ENCODE results near the gene SLC6A12. TPM values are rescaled to one million over a fixed set of nuclear protein-coding genes. Genes with fewer than 3 reads are reported as not detected.

The SLC6A12 gene
- total RNA-seq, 1 experiment from 2014 or later: 0.79 TPM

- TF ChIP-seq ZSCAN18 (CRISPR knock-in tag; IDR thresholded peaks at IDR 0.05) (no peak), NR3C1 (CRISPR knock-in tag; conservative IDR thresholded peaks at IDR 0.05; ENCODE audit: low read depth) (no peak), ATF2 (CRISPR knock-in tag; IDR thresholded peaks at IDR 0.05; ENCODE audit: borderline replicate concordance, low read depth) (no peak), ZNF232 (CRISPR knock-in tag; IDR thresholded peaks at IDR 0.05) (no peak), USF2 (CRISPR knock-in tag; IDR thresholded peaks at IDR 0.05) (no peak), MAX (CRISPR knock-in tag; IDR thresholded peaks at IDR 0.05) (no peak), ZNF396 (CRISPR knock-in tag; IDR thresholded peaks at IDR 0.05; ENCODE audit: borderline replicate concordance) (no peak)
These were observed 33.3 kb upstream of the SLC6A12 start (continued) for GRCh38 chr12:247271-247670.

GRCh38 chr12:243381-243780, 29.4 kb upstream of the SLC6A12 start:
- CTCF ChIA-PET: interaction anchor here (1.1 kb wide), 1 partner anchor 24 kb away, joined by 5 read pairs; no protein-coding TSS in a partner anchor
- no peaks in the 10 kb centered on the region for H3K27me3 Mint-ChIP-seq (ENCODE audit: low read depth)

More at GRCh38 chr12:243381-243780, 29.4 kb upstream of the SLC6A12 start:
- H3K9me3 Mint-ChIP-seq: peaks cover 32% of the 10 kb centered on the region
- no peak for ATAC-seq
- no peak overlapping the region for H3K27ac Mint-ChIP-seq
- no peak for DNase-seq (ENCODE audit: low spot score)
- H3K4me3 Mint-ChIP-seq: no peak overlapping the region
- H3K36me3 Mint-ChIP-seq: peaks cover 14% of the 10 kb centered on the region
- POLR2A ChIA-PET: no interaction called here
- no peaks in the 10 kb centered on the region for H3K4me1 Mint-ChIP-seq
- no peak for TF ChIP-seq ZNF532 (CRISPR knock-in tag; IDR thresholded peaks at IDR 0.05; ENCODE audit: borderline replicate concordance)
- no peak for TF ChIP-seq CREB1 (CRISPR knock-in tag; IDR thresholded peaks at IDR 0.05)
- no peak for TF ChIP-seq ZNF219 (CRISPR knock-in tag; IDR thresholded peaks at IDR 0.05; ENCODE audit: borderline replicate concordance)
- TF ChIP-seq ZSCAN18 (CRISPR knock-in tag; IDR thresholded peaks at IDR 0.05): no peak
- TF ChIP-seq NFATC4 (CRISPR knock-in tag; IDR thresholded peaks at IDR 0.05): no peak
